Tibial nerve (tissue), 3 donors: ENCODE results near the gene ETV6.

Experiments used
- CTCF ChIP-seq, 5 experiments: fragments of 200-600 bp in 3 of 5; fragments of 450-650 bp in 2 of 5; sonication (generic) in 3 of 5; IDR thresholded peaks; one replicate each; pipeline ENCODE4 v1.5.1; 2016 to 2019; ENCODE audit warnings: antibody characterized with exemption in 5 of 5, mild to moderate bottlenecking in 3 of 5, moderate library complexity in 2 of 5
- POLR2A ChIP-seq, 2 donors: fragments of 450-650 bp; IDR thresholded peaks; one replicate each; pipeline ENCODE4 v1.6.1; 2017; ENCODE audit warnings: antibody characterized with exemption in 2 of 2, mild to moderate bottlenecking in 2 of 2, moderate library complexity in 2 of 2

- TF ChIP-seq CTCF (IDR thresholded peaks at IDR 0.05) = no peak
- TF ChIP-seq POLR2A (IDR thresholded peaks at IDR 0.05) = no peak
These were observed 13.7 kb downstream of the ETV6 start for GRCh38 chr12:11663130-11663529.
